Measurements from ENCODE around the gene DLAT.
"Not testable (repeated sequence)": the region's sequence is repeated elsewhere in the genome, so short reads cannot be mapped to it uniquely, and the experiment has no call there.

Gene DLAT

DNA sequence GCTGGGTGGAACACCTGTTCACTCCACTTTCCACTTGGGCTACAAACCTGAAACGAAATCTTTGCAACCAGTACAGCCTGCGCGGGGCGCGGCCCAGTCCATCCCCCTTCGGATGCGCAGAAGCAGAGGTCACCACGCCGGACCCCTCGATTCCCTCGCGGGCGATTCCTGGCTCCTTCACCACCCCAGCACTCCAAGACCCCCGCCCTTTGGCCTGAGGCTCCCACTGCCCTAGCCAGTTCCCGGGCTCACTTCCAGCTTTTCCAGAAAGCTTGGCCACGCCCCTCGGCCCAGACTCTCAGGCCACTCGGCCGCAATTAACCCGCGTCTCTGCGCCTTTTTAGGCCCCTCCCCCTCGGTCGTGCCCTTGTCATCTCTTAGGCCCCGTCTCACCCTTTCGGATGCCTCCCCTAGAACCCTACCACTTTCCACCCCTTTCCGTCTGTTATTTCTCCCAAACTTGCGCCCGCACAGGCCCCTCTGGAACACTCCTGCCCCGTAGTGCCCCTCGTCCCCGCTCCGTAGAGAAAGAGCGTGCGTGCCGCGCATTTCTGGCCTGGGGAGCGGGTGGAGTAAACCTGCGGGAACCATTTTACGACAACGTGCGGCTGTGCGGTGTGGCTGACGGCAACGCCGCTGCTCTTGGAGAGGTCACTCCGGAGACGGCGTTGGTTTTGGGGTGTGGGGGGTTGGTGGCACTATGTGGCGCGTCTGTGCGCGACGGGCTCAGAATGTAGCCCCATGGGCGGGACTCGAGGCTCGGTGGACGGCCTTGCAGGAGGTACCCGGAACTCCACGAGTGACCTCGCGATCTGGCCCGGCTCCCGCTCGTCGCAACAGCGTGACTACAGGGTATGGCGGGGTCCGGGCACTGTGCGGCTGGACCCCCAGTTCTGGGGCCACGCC is at the start of gene DLAT:
DLAT (plus strand) TSS at position 636 of the 906 bp plus-strand sequence; CDS start at position 701, 65 bp downstream.
- DNase-seq (ENCODE audit: low read depth) = no peak

- DNase-seq (ENCODE audit: low read depth) = no peak
These were observed 49.0 kb upstream of the DLAT start for GRCh38 chr11:111976119-111976766.

DNA sequence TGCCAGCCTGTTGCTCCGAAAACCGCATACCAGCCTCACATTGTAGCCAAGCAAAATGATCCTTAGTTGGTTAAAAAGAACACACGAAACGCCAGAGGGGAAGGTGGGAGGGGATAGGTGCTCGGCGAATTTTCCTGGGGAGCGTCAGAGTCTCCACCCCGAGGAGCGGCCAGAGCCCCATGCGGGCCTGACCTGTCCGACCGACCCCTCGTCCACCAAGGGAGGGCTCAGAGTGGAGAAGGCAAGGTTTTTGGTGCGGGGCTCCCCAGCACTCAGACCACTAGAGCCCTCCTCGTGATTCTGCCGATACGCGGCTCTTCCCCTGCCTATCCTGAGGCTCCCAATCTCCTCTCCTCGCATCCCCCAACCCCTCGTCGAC is 48.5 kb upstream of the DLAT start:
- DNase-seq (ENCODE audit: low read depth) = no peak

DNA sequence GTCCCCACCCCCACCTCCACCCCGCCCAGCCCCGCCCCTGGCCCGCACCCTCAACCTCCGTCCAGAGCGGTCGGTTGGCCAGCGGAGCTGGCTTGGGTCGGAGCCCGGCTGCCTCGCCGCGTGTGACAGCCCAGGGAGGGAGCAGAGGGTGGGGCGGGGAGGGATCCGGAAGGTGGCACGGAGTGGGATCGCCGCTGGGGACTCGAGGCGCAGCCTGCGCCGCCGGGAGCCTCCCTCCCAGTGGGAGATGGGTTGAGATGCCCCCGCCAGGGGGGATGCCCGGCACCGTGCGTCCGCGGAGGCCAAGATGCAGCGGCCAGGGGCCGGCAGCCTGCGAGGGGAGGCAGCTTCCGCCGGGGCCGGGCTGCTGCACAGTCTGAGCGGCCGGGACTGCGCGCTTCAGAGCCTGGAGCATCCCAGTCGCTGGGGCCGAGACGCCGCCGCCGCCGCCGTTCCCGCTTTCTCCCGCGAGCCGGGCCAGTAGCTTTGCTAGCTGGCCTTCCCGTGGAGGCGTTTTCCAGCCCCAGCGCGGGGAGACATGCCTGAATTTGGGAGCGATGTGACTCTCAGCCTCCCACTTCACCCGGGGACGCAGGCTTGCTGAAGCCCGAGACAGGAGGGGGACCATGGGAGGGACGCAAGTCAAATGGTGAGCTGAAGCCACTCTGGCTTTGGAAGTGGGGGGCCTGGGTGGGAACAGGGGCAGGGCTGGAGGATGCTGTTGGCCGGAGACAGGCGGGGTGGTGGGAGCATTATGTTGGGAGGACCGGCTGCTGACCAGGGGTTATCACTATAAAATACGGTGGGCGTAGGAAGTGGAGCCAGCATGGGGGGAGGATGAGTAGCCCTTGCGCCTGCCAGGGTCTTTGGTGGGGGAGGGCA is 47.8 kb upstream of the DLAT start:
- no peak for DNase-seq (ENCODE audit: low read depth)

GRCh38 chr11:111978028-111978771 is 47.0 kb upstream of the DLAT start:
- peak; percentile 47 for DNase-seq (ENCODE audit: low read depth)

GRCh38 chr11:111980062-111980461 is 45.1 kb upstream of the DLAT start:
- DNase-seq (ENCODE audit: low read depth) = no peak

DNA sequence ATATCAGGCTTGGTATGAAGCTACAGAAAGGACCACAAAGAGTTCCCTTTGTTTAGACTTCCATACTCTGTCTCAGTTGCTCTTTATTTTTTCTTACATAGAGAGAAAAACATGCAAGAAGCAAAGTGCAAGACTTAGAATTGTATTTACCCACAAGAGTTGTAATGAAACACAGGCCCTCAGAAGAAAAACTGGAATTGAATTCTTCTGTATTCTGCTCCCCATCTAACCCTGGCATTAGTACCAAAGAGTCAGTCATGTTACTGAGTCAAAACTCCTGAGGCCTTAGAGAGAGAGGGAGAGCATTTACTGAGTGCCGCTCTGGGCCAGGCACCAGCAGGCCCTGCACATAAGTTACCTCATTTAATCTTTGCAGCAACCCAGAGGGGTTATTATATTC is 43.9 kb upstream of the DLAT start:
- no peak for DNase-seq (ENCODE audit: low read depth)

GRCh38 chr11:111982019-111982464 is 43.2 kb upstream of the DLAT start:
- no peak for DNase-seq (ENCODE audit: low read depth)

DNA sequence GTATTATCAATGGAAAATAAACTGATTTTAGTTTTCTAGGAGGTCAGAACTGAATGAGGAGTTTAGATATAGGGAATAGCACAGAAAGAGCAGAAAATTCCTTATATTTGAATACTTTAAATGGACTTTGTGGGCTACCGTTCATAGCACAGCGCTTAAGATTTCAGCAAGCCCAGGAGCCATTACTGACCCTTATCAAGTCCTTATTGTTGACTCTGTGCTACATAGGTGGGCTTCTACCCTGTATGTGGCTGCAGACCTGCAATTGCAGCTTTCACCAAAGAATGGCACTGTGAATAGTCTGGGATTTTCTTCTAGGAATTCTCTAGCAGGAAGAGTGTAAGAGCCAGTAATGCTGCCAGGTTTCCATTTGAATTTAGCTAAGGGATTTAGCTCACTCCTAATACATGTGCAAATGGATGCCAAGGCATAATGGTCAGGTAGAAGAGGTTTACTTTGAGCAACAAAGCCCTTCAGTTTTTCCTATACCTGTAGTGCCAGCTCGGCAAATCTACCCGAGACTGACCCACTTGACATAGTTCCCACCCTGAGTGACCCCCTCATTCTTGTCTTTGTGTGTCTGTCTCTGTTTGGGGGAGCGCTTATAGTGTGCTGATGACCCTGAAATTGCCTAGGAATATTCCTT is 42.5 kb upstream of the DLAT start:
- DNase-seq (ENCODE audit: low read depth) = no peak

GRCh38 chr11:111983187-111983986 is 41.8 kb upstream of the DLAT start:
- no peak for DNase-seq (ENCODE audit: low read depth)

GRCh38 chr11:111986589-111986988 is 38.6 kb upstream of the DLAT start:
- DNase-seq (ENCODE audit: low read depth) = no peak

GRCh38 chr11:111990381-111990780 is 34.8 kb upstream of the DLAT start:
- DNase-seq (ENCODE audit: low read depth) = no peak

DNA sequence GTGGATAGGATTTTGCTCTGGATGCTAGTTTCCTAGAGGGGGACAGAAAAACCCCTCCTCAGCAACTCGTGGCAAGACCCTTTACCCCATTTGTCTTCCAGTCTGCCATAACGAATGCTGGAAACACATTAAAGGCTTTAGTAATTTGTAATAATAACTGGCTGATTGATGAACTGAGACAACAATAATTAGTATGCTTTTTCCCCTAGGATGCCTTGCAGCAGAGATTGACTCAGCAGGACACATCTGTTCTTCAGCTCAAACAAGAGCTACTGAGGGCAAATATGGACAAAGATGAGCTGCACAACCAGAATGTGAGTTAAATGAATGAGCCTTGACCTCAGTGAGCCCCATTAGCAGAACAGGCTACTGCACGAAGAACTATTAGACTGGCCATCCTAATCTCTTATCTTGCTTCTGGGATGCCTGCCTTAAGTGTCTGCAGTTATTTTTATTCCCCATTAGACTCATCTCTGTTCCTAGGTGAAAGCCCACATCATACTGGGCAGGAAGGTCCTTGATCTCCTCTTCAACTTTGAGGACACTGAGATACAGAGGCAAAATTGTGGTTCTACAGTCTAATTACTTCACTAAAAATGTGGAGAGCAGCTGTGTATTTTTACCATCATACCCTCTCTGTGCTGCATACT is 32.9 kb upstream of the DLAT start:
- no peak for DNase-seq (ENCODE audit: low read depth)

GRCh38 chr11:111996129-111996528 is 29.1 kb upstream of the DLAT start:
- DNase-seq (ENCODE audit: low read depth) = no peak

DNA sequence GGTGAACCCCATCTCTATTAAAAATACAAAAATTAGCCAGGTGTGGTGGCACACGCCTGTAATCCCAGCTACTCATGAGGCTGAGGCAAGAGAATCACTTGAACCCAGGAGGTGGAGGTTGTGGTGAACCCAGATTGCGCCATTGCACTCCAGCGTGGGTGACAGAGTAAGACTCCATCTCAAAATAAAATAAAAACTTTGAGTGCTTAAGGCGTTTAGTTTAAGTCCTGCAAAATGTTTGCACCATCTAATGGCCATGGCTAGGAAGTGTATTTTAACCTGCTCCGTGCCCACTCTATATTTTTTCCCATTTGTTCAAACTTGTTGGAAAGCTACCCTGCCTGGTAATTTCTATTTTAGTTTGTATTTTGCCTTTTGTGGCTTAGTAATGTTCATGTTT is 28.5 kb upstream of the DLAT start:
- not testable (repeated sequence) for DNase-seq (ENCODE audit: low read depth)

DNA sequence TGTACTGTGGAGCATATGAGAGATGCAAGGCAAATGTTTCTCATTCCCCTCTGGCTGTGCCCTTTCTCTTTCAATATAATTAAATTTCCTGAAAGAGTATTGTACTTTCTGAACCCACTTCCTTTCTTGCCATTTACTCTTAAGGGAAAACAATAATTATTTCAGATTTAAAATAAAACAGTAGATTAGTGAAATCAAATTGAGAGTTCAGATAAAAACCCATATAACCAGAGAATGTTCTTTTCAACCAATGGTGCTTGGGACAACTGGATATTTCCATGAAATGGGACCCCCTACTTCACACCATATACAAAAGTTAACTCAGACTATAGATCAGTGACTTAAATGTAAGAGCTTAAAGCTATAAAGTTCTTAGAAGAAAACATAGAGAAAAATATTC is 26.1 kb upstream of the DLAT start:
- DNase-seq (ENCODE audit: low read depth) = no peak

DNA sequence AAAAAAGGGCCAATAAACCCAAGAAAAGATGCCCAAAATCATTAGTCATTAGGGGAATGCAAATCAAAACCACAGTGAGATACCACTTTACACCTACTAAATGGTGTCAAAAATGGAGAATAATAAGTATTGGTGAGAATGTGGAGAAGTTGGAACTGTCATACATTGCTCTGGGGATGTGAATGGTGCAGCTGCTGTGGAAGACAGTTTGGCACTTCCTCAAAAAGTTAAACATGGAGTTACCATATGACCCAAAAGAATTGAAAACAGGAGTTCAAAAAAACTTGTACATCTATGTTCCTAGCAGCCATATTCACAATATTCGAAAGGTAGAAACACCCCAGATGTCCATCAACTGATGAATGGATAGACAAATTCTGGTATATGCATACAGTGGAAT is 24.5 kb upstream of the DLAT start:
- DNase-seq (ENCODE audit: low read depth) = no peak

DNA sequence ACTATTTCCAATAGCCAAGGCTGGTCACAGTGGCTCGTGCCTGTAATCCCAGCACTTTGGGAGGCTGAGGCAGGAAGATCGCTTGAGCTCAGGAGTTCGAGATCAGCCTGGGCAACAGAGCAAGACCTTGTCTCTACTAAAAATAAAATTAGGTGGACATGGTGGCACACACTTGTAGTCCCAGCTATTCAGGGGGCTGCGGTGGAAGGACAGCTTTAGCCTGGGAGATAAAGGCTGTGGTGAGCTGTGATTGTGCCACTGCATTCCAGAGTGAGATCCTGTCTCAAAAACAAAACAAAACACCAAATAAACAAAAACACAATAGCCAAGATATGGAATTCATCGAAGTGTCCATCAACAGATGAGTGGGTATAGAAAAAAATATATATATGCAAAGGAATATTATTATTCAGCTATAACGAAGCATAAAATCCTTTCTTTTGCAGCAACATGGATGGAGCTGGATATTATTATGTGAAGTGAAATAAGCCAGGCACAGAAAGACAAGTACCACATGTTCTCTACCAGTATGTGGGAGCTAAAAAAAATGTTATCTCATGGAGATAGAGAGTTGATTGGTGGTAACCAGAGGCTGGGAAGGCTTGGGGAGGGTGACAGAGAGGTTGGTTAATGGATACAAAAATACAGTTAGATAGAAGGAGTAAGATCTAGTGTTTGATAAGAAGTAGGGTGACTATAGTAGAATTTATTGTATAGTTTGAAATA is 22.6 kb upstream of the DLAT start:
- no peak for DNase-seq (ENCODE audit: low read depth)

DNA sequence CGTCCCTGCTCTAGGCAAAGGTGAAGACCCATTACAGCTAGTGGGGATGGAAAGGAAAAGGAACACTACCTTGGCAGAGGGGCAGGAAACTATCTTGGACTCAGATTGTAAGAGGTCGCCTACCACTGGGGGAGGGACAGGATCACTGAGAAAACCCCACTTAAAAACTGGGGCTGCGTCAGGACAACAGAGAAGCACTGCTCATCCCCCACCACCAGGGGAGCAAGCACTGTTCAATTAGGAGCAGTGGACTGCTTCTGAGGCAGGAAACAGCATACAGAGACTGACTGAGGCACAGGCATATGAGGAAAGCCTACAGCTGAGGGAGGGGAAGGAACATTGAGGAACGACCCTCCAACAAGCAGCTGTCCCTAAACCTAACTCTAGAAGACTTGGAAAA is 20.8 kb upstream of the DLAT start:
- no peak for DNase-seq (ENCODE audit: low read depth)
